HCT116 (cell line): Measurements from ENCODE around the gene LZIC. TPM values are rescaled to one million over a fixed set of nuclear protein-coding genes. Genes with fewer than 3 reads are reported as not detected.

Experiments
- ATAC-seq: fragments of 200-7000 bp; cut with Tn5 transposase; 2 replicates; pipeline ENCODE4 v1.9.1; 2020; ENCODE audit warnings: mild to moderate bottlenecking, moderate library complexity
- BruUV-seq: library from RNA; stranded (reverse); fragments of 400-500 nt; replicated peaks from 2 replicates; lab custom pipeline; 2021; lab: Mats Ljungman, UMichigan
- CTCF ChIA-PET: fragments of 300-600 bp; sonication (Branson Sonifier 250); formaldehyde crosslinking; loops from one replicate; lab custom pipeline; 2021; ENCODE audit warnings: antibody characterized with exemption; lab: Charles Lee
- POLR2A ChIA-PET: fragments of 300-600, 350-600 bp; sonication (Branson Sonifier 250); formaldehyde crosslinking; loops from one replicate; lab custom pipeline; 2021; ENCODE audit warnings: antibody characterized with exemption; lab: Charles Lee
- RAD21 ChIA-PET, 2 experiments: fragments of 300-600 bp; sonication (Branson Sonifier 250); formaldehyde crosslinking; loops; one replicate each; lab custom pipeline; 2023; ENCODE audit warnings: low total read pairs in 2 of 2; ENCODE audit not compliant: uncharacterized antibody in 2 of 2, unreplicated experiment in 2 of 2, low non-redundant PET in 1 of 2; lab: Charles Lee
- DNase-seq: peaks from one replicate; pipeline ENCODE4 v3.0.0-alpha.2; 2010; ENCODE audit warnings: low read depth, low spot score
- H2AFZ ChIP-seq: fragments of 200-600 bp; shearing (Covaris generic), sonication (generic); 2 replicates; pipeline ENCODE4 v1.6.1; 2017; ENCODE audit warnings: low read depth, mixed run types, mixed read lengths, antibody characterized with exemption, low read length; ENCODE audit not compliant: poor library complexity, severe bottlenecking
- H3K27ac ChIP-seq: 2 replicates; pipeline ENCODE4 v1.5.1; 2012; ENCODE audit warnings: low read depth, low read length
- H3K27me3 ChIP-seq: fragments of 200-600 bp; sonication (generic); 2 replicates; pipeline ENCODE4 v1.6.1; 2016; ENCODE audit warnings: mixed run types, low read length, mixed read lengths; ENCODE audit not compliant: insufficient read depth
- H3K36me3 ChIP-seq, 2 experiments: fragments of 200-500 bp in 1 of 2; fragments of 200-600 bp in 1 of 2; sonication (Bioruptor generic) in 1 of 2; sonication (generic) in 1 of 2; 2 replicates each; pipeline versions ENCODE4 v1.5.1 to v1.6.1; 2014 to 2016; ENCODE audit warnings: low read length in 2 of 2, inconsistent platforms in 1 of 2, mixed read lengths in 1 of 2, mixed run types in 1 of 2; ENCODE audit not compliant: insufficient read depth in 2 of 2, control insufficient read depth in 1 of 2
- H3K4me1 ChIP-seq, 2 experiments: fragments of 200-600 bp in 1 of 2; sonication (generic) in 1 of 2; 2 replicates each; pipeline versions ENCODE4 v1.5.1 to v1.6.1; 2012 to 2017; ENCODE audit warnings: low read length in 2 of 2, inconsistent platforms in 1 of 2, mild to moderate bottlenecking in 1 of 2, mixed read lengths in 1 of 2, mixed run types in 1 of 2, moderate library complexity in 1 of 2; ENCODE audit not compliant: insufficient read depth in 2 of 2, control insufficient read depth in 1 of 2
- H3K4me2 ChIP-seq: fragments of 200-600 bp; sonication (generic); 2 replicates; pipeline ENCODE4 v1.6.1; 2017; ENCODE audit warnings: mixed run types, low read length, mixed read lengths
- H3K4me3 ChIP-seq, 2 experiments: fragments of 200-600 bp in 1 of 2; sonication (generic) in 1 of 2; replicated peaks in 1 of 2; 2 replicates each; pipeline ENCODE4 v1.5.1; 2011 to 2016; ENCODE audit warnings: low read length in 2 of 2, control low read depth in 1 of 2, low read depth in 1 of 2, mild to moderate bottlenecking in 1 of 2, mixed read lengths in 1 of 2, mixed run types in 1 of 2
- H3K79me2 ChIP-seq: fragments of 200-600 bp; sonication (generic); 2 replicates; pipeline ENCODE4 v1.6.1; 2017; ENCODE audit warnings: mild to moderate bottlenecking, mixed run types, low read length, moderate library complexity, mixed read lengths; ENCODE audit not compliant: insufficient read depth
- H3K9ac ChIP-seq: fragments of 200-600 bp; sonication (generic); 2 replicates; pipeline ENCODE4 v1.6.1; 2016; ENCODE audit warnings: low read length, mixed read lengths
- H3K9me2 ChIP-seq: fragments of 200-600 bp; sonication (generic), shearing (Covaris generic); 2 replicates; pipeline ENCODE4 v1.6.1; 2017; ENCODE audit warnings: mixed run types, mild to moderate bottlenecking, moderate library complexity; ENCODE audit not compliant: insufficient read depth
- H3K9me3 ChIP-seq, 2 experiments: fragments of 200-500 bp in 1 of 2; fragments of 200-600 bp in 1 of 2; sonication (Bioruptor generic) in 1 of 2; sonication (generic) in 1 of 2; 2 replicates each; pipeline ENCODE4 v1.6.1; 2014 to 2017; ENCODE audit warnings: low read length in 2 of 2, mixed read lengths in 2 of 2, inconsistent platforms in 1 of 2, low read depth in 1 of 2, mild to moderate bottlenecking in 1 of 2, mixed run types in 1 of 2, moderate library complexity in 1 of 2; ENCODE audit not compliant: control insufficient read depth in 1 of 2, insufficient read depth in 1 of 2
- H4K20me1 ChIP-seq: fragments of 200-600 bp; sonication (generic), shearing (Covaris generic); 2 replicates; pipeline ENCODE4 v1.6.1; 2017; ENCODE audit warnings: mixed run types, mild to moderate bottlenecking, moderate library complexity; ENCODE audit not compliant: insufficient read depth
- CBX3 ChIP-seq: IDR thresholded peaks from 2 replicates; pipeline ENCODE4 v1.6.1; 2012; ENCODE audit warnings: low read depth
- CEBPB ChIP-seq: IDR thresholded peaks from 2 replicates; pipeline ENCODE4 v1.6.1; 2012; ENCODE audit warnings: low read depth
- EGR1 ChIP-seq: IDR thresholded peaks from 2 replicates; pipeline ENCODE4 v1.6.1; 2012; ENCODE audit warnings: low read depth
- ELF1 ChIP-seq: IDR thresholded peaks from 2 replicates; pipeline ENCODE4 v1.6.1; 2012; ENCODE audit warnings: low read depth, borderline replicate concordance
- EZH2phosphoT487 ChIP-seq: fragments of 200-600 bp; IDR thresholded peaks from 2 replicates; pipeline ENCODE4 v1.6.1; 2018; ENCODE audit warnings: antibody characterized with exemption, borderline replicate concordance
- FOSL1 ChIP-seq: IDR thresholded peaks from 2 replicates; pipeline ENCODE4 v1.6.1; 2012; ENCODE audit warnings: low read depth
- POLR2A ChIP-seq: IDR thresholded peaks from 2 replicates; pipeline ENCODE4 v1.7.0; 2011; ENCODE audit warnings: borderline replicate concordance; ENCODE audit not compliant: insufficient read depth, insufficient read length; ENCODE audit errors: extremely low read depth
- POLR2AphosphoS5 ChIP-seq: IDR thresholded peaks from 2 replicates; pipeline ENCODE4 v1.6.1; 2011; ENCODE audit warnings: mild to moderate bottlenecking, low read depth, low read length, moderate library complexity
- RAD21 ChIP-seq: IDR thresholded peaks from 2 replicates; pipeline ENCODE4 v1.6.1; 2012; ENCODE audit warnings: low read depth, mild to moderate bottlenecking
- SIN3A ChIP-seq: IDR thresholded peaks from 2 replicates; pipeline ENCODE4 v1.6.1; 2012; ENCODE audit warnings: low read depth
- SP1 ChIP-seq: IDR thresholded peaks from 2 replicates; pipeline ENCODE4 v1.6.1; 2012; ENCODE audit warnings: low read depth
- SRF ChIP-seq: IDR thresholded peaks from 2 replicates; pipeline ENCODE4 v1.6.1; 2012; ENCODE audit warnings: low read depth
- TCF7L2 ChIP-seq: IDR thresholded peaks from 2 replicates; pipeline ENCODE4 v1.7.0; 2011; ENCODE audit warnings: borderline replicate concordance, inconsistent platforms; ENCODE audit not compliant: insufficient read depth, insufficient read length; ENCODE audit errors: extremely low read depth
- YY1 ChIP-seq: IDR thresholded peaks from 2 replicates; pipeline ENCODE4 v1.6.1; 2011; ENCODE audit warnings: low read length, low read depth, moderate library complexity, mild to moderate bottlenecking; ENCODE audit not compliant: insufficient replicate concordance; ENCODE audit errors: extremely low read depth
- ZFX ChIP-seq: fragments of 450-650 bp; IDR thresholded peaks from 2 replicates; pipeline ENCODE4 v1.6.1; 2017
- intact Hi-C: fragments of 100-400 bp; cut with micrococcal nuclease; formaldehyde crosslinking; loops from 2 replicates; pipeline ENCODE4 v1.10.0; 2022
- microRNA-seq: library from miRNA; unstranded; fragments of <30 nt; microRNA quantifications from one replicate; pipeline ENCODE4, GENCODE V29; 2016; ENCODE audit warnings: borderline number of aligned reads
- total RNA-seq: library from RNA; stranded (reverse); gene quantifications from one replicate; pipeline ENCODE4 v1.2.1, GENCODE V29; 2021; ENCODE audit not compliant: unreplicated experiment
- TF ChIP-seq, protein P1 (sequence below), 3 experiments: fragments of 200-600 bp in 1 of 3; sonication (generic) in 1 of 3; IDR thresholded peaks in 2 of 3; conservative IDR thresholded peaks in 1 of 3; 2 replicates each; pipeline ENCODE4 v1.5.1; 2012 to 2017; ENCODE audit warnings: low read depth in 2 of 3, low read length in 2 of 3, antibody characterized with exemption in 1 of 3, borderline replicate concordance in 1 of 3, control low read depth in 1 of 3, mild to moderate bottlenecking in 1 of 3, mixed read lengths in 1 of 3, mixed run types in 1 of 3, moderate library complexity in 1 of 3; ENCODE audit not compliant: insufficient read depth in 1 of 3
- TF ChIP-seq, protein P2 (sequence below): IDR thresholded peaks from 2 replicates; pipeline ENCODE4 v1.6.1; 2012

LZIC gene
- total RNA-seq, 1 experiment from 2014 or later, result 26.6 TPM

DNA sequence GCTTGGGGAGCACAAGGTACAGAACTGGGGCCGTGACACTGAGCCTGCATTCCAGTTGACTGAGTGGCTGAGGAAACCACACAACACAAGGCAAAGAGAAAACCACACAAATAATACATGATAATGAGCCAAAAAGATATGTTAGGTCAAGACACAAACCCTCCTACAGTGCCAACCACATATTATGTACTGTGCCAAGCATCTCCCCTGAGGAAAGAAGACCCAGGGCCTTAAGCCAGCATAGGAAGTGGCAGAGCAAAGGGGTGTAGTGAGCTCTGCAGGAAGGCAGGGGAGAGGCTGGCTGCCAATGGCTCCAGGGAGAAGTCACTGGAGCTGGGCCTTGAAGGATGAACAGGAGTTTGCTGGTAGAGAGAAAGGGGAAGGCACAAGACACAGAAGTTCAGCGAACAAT lies 61.3 kb downstream of the LZIC start:
- H3K9me3 ChIP-seq, result no peaks in the 10 kb centered on the region
- intact Hi-C loops, result no loop called here
- CTCF ChIA-PET, result no interaction called here
- POLR2A ChIA-PET, result no interaction called here
- H3K27ac ChIP-seq, result no peak overlapping the region
- no peak overlapping the region for H3K4me3 ChIP-seq
- peak overlapping the region; percentile 53 for H3K4me2 ChIP-seq
- no peaks in the 10 kb centered on the region for H3K36me3 ChIP-seq
- H3K27me3 ChIP-seq, result no peaks in the 10 kb centered on the region
- H3K9me2 ChIP-seq, result no peaks in the 10 kb centered on the region
- RAD21 ChIA-PET, result no interaction called here
- H4K20me1 ChIP-seq, result no peaks in the 10 kb centered on the region
- H3K4me1 ChIP-seq, result peaks cover 25 to 45% of the 10 kb centered on the region in 2 experiments
- no peak overlapping the region for H2AFZ ChIP-seq
- ATAC-seq, result no peak
- no peak for DNase-seq
- BruUV-seq, result no TSS peak
- H3K79me2 ChIP-seq, result no peaks in the 10 kb centered on the region
- H3K9ac ChIP-seq, result peak overlapping the region; percentile 33
- TF ChIP-seq CBX3, result no peak
- TF ChIP-seq, protein P1, sequence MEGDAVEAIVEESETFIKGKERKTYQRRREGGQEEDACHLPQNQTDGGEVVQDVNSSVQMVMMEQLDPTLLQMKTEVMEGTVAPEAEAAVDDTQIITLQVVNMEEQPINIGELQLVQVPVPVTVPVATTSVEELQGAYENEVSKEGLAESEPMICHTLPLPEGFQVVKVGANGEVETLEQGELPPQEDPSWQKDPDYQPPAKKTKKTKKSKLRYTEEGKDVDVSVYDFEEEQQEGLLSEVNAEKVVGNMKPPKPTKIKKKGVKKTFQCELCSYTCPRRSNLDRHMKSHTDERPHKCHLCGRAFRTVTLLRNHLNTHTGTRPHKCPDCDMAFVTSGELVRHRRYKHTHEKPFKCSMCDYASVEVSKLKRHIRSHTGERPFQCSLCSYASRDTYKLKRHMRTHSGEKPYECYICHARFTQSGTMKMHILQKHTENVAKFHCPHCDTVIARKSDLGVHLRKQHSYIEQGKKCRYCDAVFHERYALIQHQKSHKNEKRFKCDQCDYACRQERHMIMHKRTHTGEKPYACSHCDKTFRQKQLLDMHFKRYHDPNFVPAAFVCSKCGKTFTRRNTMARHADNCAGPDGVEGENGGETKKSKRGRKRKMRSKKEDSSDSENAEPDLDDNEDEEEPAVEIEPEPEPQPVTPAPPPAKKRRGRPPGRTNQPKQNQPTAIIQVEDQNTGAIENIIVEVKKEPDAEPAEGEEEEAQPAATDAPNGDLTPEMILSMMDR (IDR thresholded peaks at IDR 0.05 in 2 of 3, conservative IDR thresholded peaks at IDR 0.05 in 1 of 3; ENCODE audit: borderline replicate concordance in 1 of 3, insufficient read depth in 1 of 3, low read depth in 2 of 3, low read length in 2 of 3), result no peak
- TF ChIP-seq ZFX, result no peak
- no peak for TF ChIP-seq RAD21
- TF ChIP-seq EZH2phosphoT487, result no peak
- TF ChIP-seq POLR2AphosphoS5, result no peak
- TF ChIP-seq FOSL1, result no peak
- TF ChIP-seq POLR2A, result no peak
- no peak for TF ChIP-seq ELF1
- TF ChIP-seq CEBPB, result no peak
- TF ChIP-seq TCF7L2, result no peak
- TF ChIP-seq SP1, result no peak
- TF ChIP-seq, protein P2, sequence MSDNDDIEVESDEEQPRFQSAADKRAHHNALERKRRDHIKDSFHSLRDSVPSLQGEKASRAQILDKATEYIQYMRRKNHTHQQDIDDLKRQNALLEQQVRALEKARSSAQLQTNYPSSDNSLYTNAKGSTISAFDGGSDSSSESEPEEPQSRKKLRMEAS, result no peak
- no peak for TF ChIP-seq YY1
- no peak for TF ChIP-seq SIN3A
- no peak for TF ChIP-seq EGR1
- TF ChIP-seq SRF, result no peak

Small RNAs within 50 kb of the gene (microRNA-seq; reads per million reads assigned to microRNA genes)
- 6.0 reads per million, percentile 15 among the genes with 10 or more reads in this experiment for gene MIR5697

Other genes starting within 250 kb of the LZIC start
- gene CLSTN1, start 119.4 kb downstream of the LZIC start, total RNA-seq, result 113 TPM
- 31.3 TPM for gene CTNNBIP1, start 33.1 kb downstream of the LZIC start, total RNA-seq
- gene NMNAT1, start 84 bp upstream of the LZIC start, total RNA-seq, result 8.6 TPM
- gene RBP7, start 53.8 kb upstream of the LZIC start, total RNA-seq, result 45.6 TPM
- 44.7 TPM for gene UBE4B, start 89.6 kb upstream of the LZIC start, total RNA-seq